GM19099 (cell line): ENCODE results near the gene CPSF4.

Experiments
- POLR2A ChIP-seq: IDR thresholded peaks from 3 replicates; pipeline ENCODE4 v1.6.1; 2011; ENCODE audit warnings: low read depth; ENCODE audit not compliant: insufficient read length; ENCODE audit errors: extremely low read depth

Gene CPSF4

GRCh38 chr7:99459087-99459486 is 20.3 kb downstream of the CPSF4 start:
- TF ChIP-seq POLR2A, result no peak

- no peak for TF ChIP-seq POLR2A
These were observed 21.9 kb downstream of the CPSF4 start for GRCh38 chr7:99460651-99461050.

DNA sequence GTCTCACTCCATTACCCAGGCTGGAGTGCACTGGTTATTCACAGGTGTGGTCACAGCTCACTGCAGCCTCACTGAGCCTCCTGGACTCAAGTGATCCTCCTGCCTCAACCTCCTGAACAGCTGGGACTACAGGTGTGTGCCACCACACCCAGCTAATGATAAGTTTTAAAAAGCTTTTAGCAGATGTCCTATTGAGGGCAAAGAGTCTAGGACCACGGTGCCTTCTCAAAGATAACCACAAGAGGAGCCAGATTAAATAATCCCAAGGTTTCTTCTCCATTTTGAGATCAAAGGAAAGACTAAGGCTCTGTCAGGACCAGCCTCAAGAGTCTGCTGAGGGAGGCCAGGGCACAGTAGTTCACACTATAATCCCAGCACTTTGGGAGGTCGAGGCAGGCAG is 22.5 kb downstream of the CPSF4 start:
- no peak for TF ChIP-seq POLR2A

DNA sequence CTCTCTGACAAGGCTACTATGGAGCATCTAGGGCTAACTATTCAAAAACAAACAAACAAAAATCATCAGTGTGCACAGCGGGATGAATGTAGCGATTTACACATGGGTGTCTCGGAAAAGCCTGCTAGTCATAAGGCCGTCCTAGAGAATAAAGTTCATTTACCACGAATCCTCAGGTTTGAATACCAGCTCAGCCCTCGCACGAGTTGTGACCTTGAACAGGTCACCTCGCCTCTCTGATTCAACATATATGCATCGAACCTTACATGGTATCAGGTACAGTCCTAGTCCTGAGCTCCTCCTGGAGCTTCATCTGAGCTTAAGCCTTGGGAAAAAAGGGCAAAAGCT is 26.7 kb downstream of the CPSF4 start:
- TF ChIP-seq POLR2A, result no peak

DNA sequence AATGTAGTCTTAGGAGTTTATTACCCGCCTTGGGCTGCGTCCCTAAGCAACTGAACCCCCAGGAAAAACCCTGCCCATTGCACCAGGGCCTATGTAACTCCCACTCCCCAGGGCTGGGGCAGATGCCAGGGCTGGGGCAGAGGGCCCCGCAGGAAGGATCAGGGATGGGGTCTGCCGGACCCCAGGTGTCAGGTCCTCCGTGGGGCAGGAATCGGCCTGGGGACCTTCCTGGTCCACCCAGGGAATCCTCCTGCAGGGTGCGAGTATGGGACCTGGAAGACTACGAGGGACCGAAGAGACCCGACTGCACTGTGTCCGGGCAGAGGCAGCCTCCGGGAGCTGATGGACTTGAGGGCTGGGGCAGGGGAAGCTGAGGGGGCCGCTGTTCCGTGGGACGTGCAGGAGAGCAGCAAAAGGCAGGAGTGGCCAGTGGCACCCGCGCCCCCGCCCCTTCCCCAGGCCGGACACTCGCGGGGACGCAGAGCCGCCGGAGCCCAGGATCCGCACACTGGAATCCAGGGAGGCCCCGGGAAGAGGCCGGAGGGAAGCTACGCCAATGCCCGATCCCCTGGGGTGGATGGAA is 29.7 kb downstream of the CPSF4 start:
- TF ChIP-seq POLR2A, result no peak

DNA sequence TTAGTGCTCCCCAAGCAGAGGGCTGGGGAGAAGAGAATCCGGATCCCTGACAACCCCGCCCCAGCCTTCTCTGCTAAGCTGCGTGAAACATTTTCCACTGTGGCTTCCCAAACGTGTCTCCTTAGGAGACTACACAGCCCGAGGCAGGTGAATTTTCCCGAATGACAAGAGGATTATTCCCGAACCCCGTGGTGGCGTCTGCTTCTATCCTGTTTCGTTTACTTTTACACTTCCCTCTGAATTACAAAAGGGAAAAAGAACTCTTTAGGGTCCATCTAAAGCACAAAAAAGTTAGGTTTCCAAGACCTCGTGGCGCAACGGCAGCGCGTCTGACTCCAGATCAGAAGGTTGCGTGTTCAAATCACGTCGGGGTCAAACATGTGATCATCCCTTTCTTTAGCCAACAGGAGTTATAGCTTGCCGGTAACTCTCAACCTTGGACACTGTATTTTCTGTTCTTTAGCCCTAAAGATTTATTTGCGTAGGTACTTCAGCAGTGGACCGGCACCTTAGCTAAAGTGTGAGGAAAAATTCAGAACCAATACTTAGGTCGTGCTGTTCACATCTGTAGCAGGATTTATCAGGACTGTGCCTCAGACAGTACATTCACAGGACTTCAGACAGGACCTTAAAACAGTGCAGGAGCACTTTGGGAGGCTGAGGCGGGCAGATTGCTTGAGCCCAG is 30.8 kb downstream of the CPSF4 start:
- TF ChIP-seq POLR2A, result no peak

DNA sequence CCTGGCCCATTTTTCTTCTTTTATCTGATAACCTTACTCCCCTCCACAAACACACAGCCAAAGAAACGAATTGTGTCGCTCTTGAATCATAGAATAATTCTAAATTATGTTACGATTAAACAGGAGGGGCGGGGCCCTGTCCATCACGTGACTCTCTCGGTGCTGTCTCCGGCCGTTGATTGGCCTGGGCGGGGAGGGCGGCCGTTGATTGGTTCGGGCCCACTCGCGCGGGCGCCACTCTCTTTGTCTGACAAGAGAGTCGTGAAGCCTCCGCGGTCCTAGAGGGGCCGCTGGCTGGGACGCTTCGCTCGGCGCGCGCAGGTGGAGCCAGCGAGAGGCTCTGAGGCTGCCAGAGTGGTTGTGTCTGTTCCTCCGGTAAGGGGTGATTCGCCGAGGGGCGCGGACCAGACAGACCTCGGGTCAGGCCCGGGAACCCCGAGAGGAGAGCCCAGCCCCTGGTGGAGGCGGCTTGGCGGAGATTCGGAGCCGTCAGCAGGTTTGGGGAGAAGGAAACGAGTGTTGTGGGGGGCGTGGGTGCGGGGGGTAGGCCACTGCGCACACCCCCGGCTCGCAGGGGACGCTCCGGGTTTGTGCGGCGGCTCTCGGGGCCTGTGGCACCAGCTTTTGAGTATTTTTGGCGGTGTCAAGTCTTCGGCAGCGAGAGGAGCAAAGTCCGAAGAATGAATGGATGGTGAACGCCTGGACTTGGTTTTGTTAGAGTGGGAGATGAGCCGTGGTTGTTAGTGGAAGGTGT is 34.0 kb downstream of the CPSF4 start, which contains the start of gene ZNF789:
Gene ZNF789, plus strand, starts transcription at position 330 of the 754 bp plus-strand sequence. CDS start 3,567 bp downstream, outside the sequence.
- TF ChIP-seq POLR2A, result peak; percentile 78

DNA sequence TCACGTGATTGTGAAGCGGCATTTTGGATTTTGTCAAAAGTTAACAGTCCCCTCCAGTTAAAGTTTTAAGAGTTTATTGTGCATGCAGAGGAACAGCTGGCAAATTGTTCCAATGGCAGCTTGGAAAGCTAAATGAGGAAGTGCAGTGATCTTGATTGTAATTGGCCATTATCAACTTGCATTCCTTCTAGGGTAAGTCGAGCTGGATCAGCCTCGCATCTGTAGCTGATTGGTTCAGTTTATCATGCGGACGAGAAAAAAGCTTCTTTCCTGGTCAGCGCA is 34.5 kb downstream of the CPSF4 start:
- no peak for TF ChIP-seq POLR2A

GRCh38 chr7:99476107-99476506 is 37.4 kb downstream of the CPSF4 start:
- no peak for TF ChIP-seq POLR2A

DNA sequence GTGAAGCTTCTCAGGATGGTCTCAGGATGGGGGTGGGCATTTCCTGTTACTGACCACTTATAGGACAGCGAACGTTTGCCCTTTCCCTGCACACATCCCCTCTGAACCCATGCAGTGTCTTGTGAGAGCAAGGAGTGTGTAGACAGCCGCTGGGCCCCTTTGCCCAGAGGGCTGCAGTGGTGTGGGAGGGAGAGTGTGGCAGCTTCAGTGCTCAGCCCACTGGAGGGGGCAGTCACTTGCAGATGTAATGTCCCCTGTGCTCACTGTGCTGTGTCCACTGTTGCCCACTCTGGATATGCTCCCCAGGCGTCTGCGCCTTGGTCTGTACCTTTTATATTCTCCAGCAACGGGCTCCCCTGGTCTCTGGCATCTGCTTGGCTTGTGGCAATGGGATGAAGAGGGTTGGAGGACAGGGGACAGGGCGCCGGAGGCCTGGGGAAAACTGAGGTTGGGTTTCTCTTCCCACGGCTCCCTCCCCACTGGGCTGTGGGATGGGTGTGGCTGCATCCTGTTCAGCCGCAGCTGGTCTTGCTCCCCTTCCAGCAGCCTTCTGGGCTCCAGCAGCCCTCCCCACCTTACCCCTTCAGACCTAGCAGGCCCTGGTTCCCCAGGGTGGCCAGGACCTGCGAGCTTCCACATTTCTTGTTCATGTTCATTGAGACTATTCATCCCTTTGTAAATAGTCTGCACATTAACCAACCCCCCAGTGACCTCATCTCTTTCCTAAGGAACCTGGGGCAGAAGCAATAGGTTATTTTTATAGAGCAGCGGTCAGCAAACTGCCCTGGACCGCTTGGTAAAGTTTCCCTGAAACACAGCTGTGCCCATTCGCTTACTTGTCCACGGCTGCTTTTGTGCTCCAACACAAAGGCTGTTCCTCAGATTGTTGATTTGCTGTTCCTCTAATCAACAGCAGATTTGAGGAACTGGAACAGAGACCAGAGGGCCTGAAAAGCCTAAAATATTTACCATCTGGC is 40.0 kb downstream of the CPSF4 start:
- no peak for TF ChIP-seq POLR2A

DNA sequence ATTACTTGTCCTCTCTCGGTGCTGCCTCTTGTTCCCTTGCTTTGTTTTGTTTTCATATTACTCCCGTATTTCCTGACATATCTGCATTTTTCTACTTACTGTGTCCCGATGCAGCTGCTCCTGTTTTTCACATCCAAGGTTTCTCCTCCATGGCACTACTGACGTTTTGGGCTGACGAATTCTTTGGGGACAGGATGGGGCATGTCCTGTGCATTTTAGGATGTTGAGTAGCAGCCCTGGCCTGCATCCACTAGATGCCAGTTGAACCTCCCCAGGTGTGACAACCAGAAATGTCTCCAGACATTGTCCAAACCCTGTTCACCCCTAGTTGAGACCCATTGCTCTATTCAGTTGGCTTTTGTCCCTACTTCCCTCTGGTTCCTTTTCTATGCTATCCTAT is 46.4 kb downstream of the CPSF4 start:
- no peak for TF ChIP-seq POLR2A

- TF ChIP-seq POLR2A, result no peak
These were observed 50.5 kb downstream of the CPSF4 start for GRCh38 chr7:99489235-99489634.

- no peak for TF ChIP-seq POLR2A
These were observed 52.1 kb downstream of the CPSF4 start for GRCh38 chr7:99490878-99491277.

DNA sequence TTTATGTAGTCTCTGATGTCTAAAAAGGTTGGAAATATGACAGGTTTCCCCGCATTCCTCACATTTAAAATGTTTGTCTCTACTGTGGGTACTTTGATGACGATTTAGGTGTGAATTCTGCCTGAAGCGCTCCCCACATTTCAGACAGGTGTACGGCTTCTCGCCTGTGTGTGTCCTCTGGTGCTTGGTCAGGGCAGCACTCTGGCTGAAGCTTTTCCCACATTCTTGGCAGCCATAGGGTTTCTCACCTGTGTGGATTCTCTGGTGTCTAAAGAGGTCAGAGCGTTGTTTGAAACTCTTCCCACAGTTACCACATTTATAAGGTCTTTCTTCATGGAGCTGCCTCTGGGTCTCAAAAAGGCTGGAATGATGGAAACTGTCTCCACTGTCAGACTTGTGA is 55.1 kb downstream of the CPSF4 start:
- no peak for TF ChIP-seq POLR2A
